Superior temporal gyrus (tissue), 1 donor: ENCODE data around the gene ARHGEF6.
"Not testable (repeated sequence)": the region's sequence is repeated elsewhere in the genome, so short reads cannot be mapped to it uniquely, and the experiment has no call there.

ENCODE experiments used
- DNase-seq: peaks from one replicate; pipeline ENCODE4 v3.0.0-alpha.2; 2016; ENCODE audit errors: extremely low spot score

ARHGEF6 gene

GRCh38 chrX:136783159-136783558 is 2.4 kb upstream of the ARHGEF6 start:
- DNase-seq: no peak

GRCh38 chrX:136781180-136781797 is 557 bp upstream of the ARHGEF6 start:
- peak; percentile 14 for DNase-seq

- DNase-seq: no peak
Measured at GRCh38 chrX:136780241-136780640, 491 bp downstream of the ARHGEF6 start.

- no peak for DNase-seq
Measured at GRCh38 chrX:136779346-136779781, 1.4 kb downstream of the ARHGEF6 start.

GRCh38 chrX:136778916-136779315 is 1.8 kb downstream of the ARHGEF6 start:
- no peak for DNase-seq

GRCh38 chrX:136778020-136778419 is 2.7 kb downstream of the ARHGEF6 start:
- no peak for DNase-seq

GRCh38 chrX:136773648-136774047 is 7.1 kb downstream of the ARHGEF6 start:
- no peak for DNase-seq

GRCh38 chrX:136771869-136772268 is 8.9 kb downstream of the ARHGEF6 start:
- not testable (repeated sequence) for DNase-seq

- no peak for DNase-seq
Measured at GRCh38 chrX:136768469-136769084, 12.2 kb downstream of the ARHGEF6 start.

GRCh38 chrX:136767104-136767941 is 13.4 kb downstream of the ARHGEF6 start:
- no peak for DNase-seq

GRCh38 chrX:136766785-136767103 is 14.0 kb downstream of the ARHGEF6 start:
- DNase-seq: no peak

GRCh38 chrX:136765821-136766356 is 14.8 kb downstream of the ARHGEF6 start:
- no peak for DNase-seq

- no peak for DNase-seq
Measured at GRCh38 chrX:136764206-136764605, 16.5 kb downstream of the ARHGEF6 start.

GRCh38 chrX:136762820-136763452 is 17.8 kb downstream of the ARHGEF6 start:
- no peak for DNase-seq

- no peak for DNase-seq
Measured at GRCh38 chrX:136761421-136761820, 19.3 kb downstream of the ARHGEF6 start.

GRCh38 chrX:136759968-136760367 is 20.8 kb downstream of the ARHGEF6 start:
- no peak for DNase-seq

GRCh38 chrX:136755411-136755810 is 25.3 kb downstream of the ARHGEF6 start:
- no peak for DNase-seq

GRCh38 chrX:136754651-136755050 is 26.1 kb downstream of the ARHGEF6 start:
- DNase-seq: no peak

GRCh38 chrX:136752796-136753195 is 27.9 kb downstream of the ARHGEF6 start:
- no peak for DNase-seq

GRCh38 chrX:136752346-136752745 is 28.4 kb downstream of the ARHGEF6 start:
- DNase-seq: no peak

- no peak for DNase-seq
Measured at GRCh38 chrX:136750364-136750763, 30.4 kb downstream of the ARHGEF6 start.
